GM12892 (cell line): ENCODE data around the gene PSMC1. TPM values are rescaled to one million over a fixed set of nuclear protein-coding genes. Genes with fewer than 3 reads are reported as not detected.
"Not testable (repeated sequence)": the region's sequence is repeated elsewhere in the genome, so short reads cannot be mapped to it uniquely, and the experiment has no call there.

ENCODE experiments used
- DNase-seq: peaks from one replicate; pipeline ENCODE4 v3.0.0; 2011; ENCODE audit not compliant: insufficient read length
- FAIRE-seq: peaks from 2 replicates; lab custom pipeline; 2011; peaks lifted over from hg19 to GRCh38; lab: Jason Lieb, UNC
- POLR2A ChIP-seq: IDR thresholded peaks from 2 replicates; pipeline ENCODE4 v1.6.1; 2011; ENCODE audit warnings: low read depth, low read length, control low read depth
- POLR2AphosphoS5 ChIP-seq: IDR thresholded peaks from 2 replicates; pipeline ENCODE4 v1.6.1; 2011; ENCODE audit warnings: low read depth, low read length, control low read depth
- TAF1 ChIP-seq: IDR thresholded peaks from 2 replicates; pipeline ENCODE4 v1.6.1; 2011; ENCODE audit warnings: low read depth, mild to moderate bottlenecking, control low read depth, low read length, borderline replicate concordance
- polyA plus RNA-seq: library from polyadenylated mRNA; unstranded; fragments of >200 nt; gene quantifications from one replicate; pipeline ENCODE4 v1.2.1, GENCODE V29; 2012; ENCODE audit warnings: missing spikeins, inconsistent platforms; ENCODE audit not compliant: missing spikeins

PSMC1 gene
- 148 TPM for polyA plus RNA-seq

- FAIRE-seq (peak; percentile 98), DNase-seq (peak; percentile 80)
- peak; percentile 69 for TF ChIP-seq TAF1
- peak; percentile 88 for TF ChIP-seq POLR2AphosphoS5
- peak; percentile 82 for TF ChIP-seq POLR2A
Measured at GRCh38 chr14:90256354-90257131, at the start of gene PSMC1. TSS of gene PSMC1 (plus strand) at chr14:90256553. CDS start at chr14:90256598, 45 bp downstream.

- no peak for FAIRE-seq
- no peak for TF ChIP-seq POLR2AphosphoS5
- no peak for TF ChIP-seq TAF1
- TF ChIP-seq POLR2A: no peak
- DNase-seq: no peak
Measured at GRCh38 chr14:90213099-90213748, 43.1 kb upstream of the PSMC1 start.

- TF ChIP-seq POLR2A (no peak), POLR2AphosphoS5 (no peak), TAF1 (no peak)
- FAIRE-seq: no peak
- DNase-seq: no peak
Measured at GRCh38 chr14:90228478-90228877, 27.9 kb upstream of the PSMC1 start.

- not testable (repeated sequence) for DNase-seq, FAIRE-seq
Measured at GRCh38 chr14:90229942-90230341, 26.4 kb upstream of the PSMC1 start.

DNA sequence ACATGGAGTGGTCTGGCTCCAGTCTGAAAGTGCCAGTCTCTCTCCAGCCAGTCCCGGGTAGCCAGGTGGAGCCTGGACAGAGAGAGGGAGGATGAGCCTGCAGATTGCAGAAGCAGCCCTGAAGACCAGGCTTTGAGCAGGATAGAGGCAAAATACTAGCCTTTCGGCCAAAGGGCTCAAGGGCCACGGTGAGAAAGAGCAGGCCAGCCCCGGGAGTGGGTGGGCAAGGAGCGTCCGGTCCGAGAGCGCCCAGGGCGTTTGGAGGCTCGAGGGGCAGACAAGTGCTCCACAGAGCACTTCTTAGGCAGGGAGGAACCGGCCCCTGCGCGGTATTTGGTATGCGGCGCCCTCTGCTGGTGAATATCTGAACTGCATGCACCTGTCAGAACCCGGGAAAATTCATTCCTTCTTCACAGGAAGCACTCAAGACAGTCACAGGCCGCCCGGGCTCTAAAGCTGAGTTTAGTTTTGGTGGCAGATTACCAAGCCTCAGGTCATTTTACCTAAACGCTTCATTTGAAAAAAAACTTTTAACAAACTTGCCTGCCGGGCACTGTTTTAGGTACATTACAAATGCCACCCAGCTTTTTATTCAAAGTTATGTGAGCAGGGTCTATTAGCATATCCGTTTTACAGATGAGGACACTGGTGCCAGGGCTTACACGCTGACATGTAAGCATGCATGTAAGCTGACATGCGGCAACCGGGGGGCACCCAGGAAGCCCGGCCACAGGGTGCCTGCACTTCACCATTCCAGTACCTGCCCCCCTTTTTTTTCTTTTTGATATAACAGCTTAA, 21.0 kb upstream of the PSMC1 start:
- DNase-seq (peak; percentile 50), FAIRE-seq (peak; percentile 64)
- TF ChIP-seq POLR2AphosphoS5 (no peak), TAF1 (no peak)

DNA sequence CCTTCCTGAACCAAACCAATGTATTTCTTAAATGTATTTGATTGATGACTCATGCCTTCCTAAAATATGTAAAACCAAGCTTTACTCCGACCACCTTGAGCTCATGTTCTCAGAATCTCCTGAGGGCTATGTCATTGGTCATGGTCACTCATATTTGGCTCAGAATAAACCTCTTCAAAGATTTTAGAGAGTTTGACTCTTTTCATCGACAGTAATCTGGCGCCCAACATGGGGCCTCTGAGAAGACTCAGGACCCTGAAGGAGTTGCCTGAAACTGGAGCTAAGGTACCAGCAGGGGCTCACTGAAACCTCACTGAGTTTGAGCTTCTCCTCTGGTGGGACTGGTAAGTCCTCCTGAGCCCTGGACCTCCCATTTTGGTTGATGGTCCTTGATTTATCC, 17.2 kb upstream of the PSMC1 start:
- TF ChIP-seq TAF1 (no peak), POLR2A (no peak), POLR2AphosphoS5 (no peak)
- no peak for FAIRE-seq
- no peak for DNase-seq

- no peak for DNase-seq
- FAIRE-seq: no peak
- TF ChIP-seq POLR2AphosphoS5 (no peak), POLR2A (no peak), TAF1 (no peak)
Measured at GRCh38 chr14:90242444-90242843, 13.9 kb upstream of the PSMC1 start.

DNA sequence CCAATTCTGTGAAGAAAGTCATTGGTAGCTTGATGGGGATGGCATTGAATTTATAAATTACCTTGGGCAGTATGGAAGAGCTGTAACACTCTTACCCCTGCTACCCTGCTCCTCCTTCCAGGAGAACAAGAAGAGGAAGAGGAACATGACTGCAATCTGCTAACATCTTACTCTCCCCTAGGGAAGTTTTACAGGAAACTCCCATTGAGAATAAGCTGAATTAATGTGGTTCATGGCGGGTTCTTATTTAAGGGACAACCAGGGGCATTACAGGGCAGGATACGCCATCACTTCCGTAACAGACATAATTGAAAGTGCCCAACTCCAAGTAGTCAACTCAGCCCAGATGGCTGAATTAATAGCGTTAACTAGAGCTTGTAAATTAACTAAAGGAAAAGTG, 9.4 kb upstream of the PSMC1 start:
- FAIRE-seq (no peak), DNase-seq (no peak)
- no peak for TF ChIP-seq POLR2AphosphoS5
- no peak for TF ChIP-seq TAF1
- no peak for TF ChIP-seq POLR2A

GRCh38 chr14:90247441-90247840, 8.9 kb upstream of the PSMC1 start:
- not testable (repeated sequence) for DNase-seq, FAIRE-seq

DNA sequence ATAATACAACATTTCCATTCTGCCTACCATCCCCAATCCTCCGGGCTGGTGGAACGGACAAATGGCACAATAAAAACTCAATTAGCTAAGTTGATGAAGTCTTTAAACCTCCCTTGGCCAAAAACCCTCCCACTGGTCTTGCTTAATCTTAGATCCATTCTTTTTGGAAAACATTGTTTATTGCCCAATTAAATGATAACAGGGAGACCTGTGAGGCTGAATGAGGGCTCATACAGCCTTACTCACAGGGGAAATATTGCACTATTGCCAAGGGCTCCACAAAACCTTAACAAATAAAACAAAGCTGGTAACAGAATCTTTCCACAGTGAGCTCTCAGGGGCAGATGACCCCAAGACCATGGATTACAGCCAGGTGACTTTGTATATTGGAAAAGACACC, 7.8 kb upstream of the PSMC1 start:
- FAIRE-seq (no peak), DNase-seq (no peak)
- no peak for TF ChIP-seq POLR2AphosphoS5
- TF ChIP-seq POLR2A: no peak
- TF ChIP-seq TAF1: no peak

DNA sequence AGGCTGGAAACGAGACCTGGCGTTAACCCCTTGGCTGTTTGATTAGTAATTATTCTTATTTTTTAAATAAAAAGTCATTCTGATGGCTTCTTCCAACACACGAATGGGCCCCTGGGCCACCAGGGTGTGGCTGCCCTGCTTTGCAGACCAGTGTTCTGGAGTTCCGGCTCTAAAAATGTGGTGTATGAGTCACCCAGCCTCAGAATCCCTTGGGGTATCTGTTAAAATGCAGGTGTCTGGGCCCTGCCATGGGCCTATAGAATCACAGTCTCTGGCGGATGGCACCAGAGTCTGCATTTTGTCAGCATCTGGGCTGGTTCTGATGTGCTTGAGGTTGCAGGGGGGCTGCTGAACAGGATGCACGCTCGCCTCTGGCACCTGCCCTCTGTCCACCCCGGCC, 2.5 kb upstream of the PSMC1 start:
- no peak for DNase-seq
- TF ChIP-seq TAF1 (no peak), POLR2A (no peak), POLR2AphosphoS5 (no peak)
- FAIRE-seq: no peak
